Trophoblast cell (in vitro differentiated cells and primary cell): Measurements from ENCODE around the gene AIFM3.

Experiments
- DNase-seq, 2 donors: peaks; one replicate each; pipeline ENCODE4 v3.0.0-alpha.2; 2016
- H2AFZ ChIP-seq: 2 replicates; pipeline ENCODE4 v1.6.1; 2013; ENCODE audit warnings: low read length, moderate library complexity, mild to moderate bottlenecking; ENCODE audit not compliant: insufficient read depth, poor library complexity
- H2AK5ac ChIP-seq: 2 replicates; pipeline ENCODE4 v1.6.1; 2013; ENCODE audit warnings: mild to moderate bottlenecking, low read length
- H2BK120ac ChIP-seq: 2 replicates; pipeline ENCODE4 v1.6.1; 2013; ENCODE audit warnings: low read length, mild to moderate bottlenecking, moderate library complexity; ENCODE audit not compliant: insufficient read depth, poor library complexity
- H2BK12ac ChIP-seq: 2 replicates; pipeline ENCODE4 v1.6.1; 2013; ENCODE audit warnings: mild to moderate bottlenecking, low read length, moderate library complexity
- H2BK5ac ChIP-seq: 2 replicates; pipeline ENCODE4 v1.6.1; 2013; ENCODE audit warnings: low read length, low read depth, moderate library complexity, mild to moderate bottlenecking; ENCODE audit not compliant: poor library complexity
- H3K14ac ChIP-seq: 2 replicates; pipeline ENCODE4 v1.6.1; 2013; ENCODE audit warnings: mild to moderate bottlenecking, low read length
- H3K18ac ChIP-seq: 2 replicates; pipeline ENCODE4 v1.6.1; 2013; ENCODE audit warnings: mild to moderate bottlenecking, low read length
- H3K23ac ChIP-seq: 2 replicates; pipeline ENCODE4 v1.6.1; 2013; ENCODE audit warnings: low read length
- H3K27ac ChIP-seq: 2 replicates; pipeline ENCODE4 v1.5.1; 2013; ENCODE audit warnings: low read depth, mild to moderate bottlenecking, inconsistent platforms, low read length, moderate library complexity
- H3K27me3 ChIP-seq: 2 replicates; pipeline ENCODE4 v1.6.1; 2013; ENCODE audit warnings: inconsistent platforms, mild to moderate bottlenecking, low read length, moderate library complexity; ENCODE audit not compliant: insufficient read depth
- H3K36me3 ChIP-seq, 2 experiments: 1 replicate in 1 of 2; 2 replicates in 1 of 2; pipeline ENCODE4 v1.6.1; 2013; ENCODE audit warnings: low read length in 2 of 2, mild to moderate bottlenecking in 2 of 2, moderate library complexity in 1 of 2; ENCODE audit not compliant: insufficient read depth in 2 of 2, control insufficient read depth in 1 of 2
- H3K4ac ChIP-seq: 2 replicates; pipeline ENCODE4 v1.6.1; 2013; ENCODE audit warnings: low read depth, mild to moderate bottlenecking, low read length, moderate library complexity
- H3K4me1 ChIP-seq, 2 experiments: 1 replicate in 1 of 2; 2 replicates in 1 of 2; pipeline ENCODE4 v1.6.1; 2013; ENCODE audit warnings: low read length in 2 of 2, mild to moderate bottlenecking in 2 of 2, moderate library complexity in 1 of 2; ENCODE audit not compliant: insufficient read depth in 2 of 2, control insufficient read depth in 1 of 2
- H3K4me2 ChIP-seq: 2 replicates; pipeline ENCODE4 v1.6.1; 2013; ENCODE audit warnings: inconsistent platforms, mild to moderate bottlenecking, low read length, moderate library complexity
- H3K4me3 ChIP-seq: 2 replicates; pipeline ENCODE4 v1.5.1; 2013; ENCODE audit warnings: mild to moderate bottlenecking, low read depth, low read length, inconsistent platforms
- H3K79me1 ChIP-seq: one replicate; pipeline ENCODE4 v1.6.1; 2013; ENCODE audit warnings: low read length
- H3K79me2 ChIP-seq: 2 replicates; pipeline ENCODE4 v1.6.1; 2013; ENCODE audit warnings: low read length, mild to moderate bottlenecking; ENCODE audit not compliant: control insufficient read depth, insufficient read depth, poor library complexity
- H3K9ac ChIP-seq: 2 replicates; pipeline ENCODE4 v1.6.1; 2013; ENCODE audit warnings: mild to moderate bottlenecking, low read length
- H3K9me3 ChIP-seq: 2 replicates; pipeline ENCODE4 v1.6.1; 2013; ENCODE audit warnings: low read depth, mild to moderate bottlenecking, control low read depth, inconsistent platforms, low read length; ENCODE audit not compliant: insufficient read depth
- H4K12ac ChIP-seq: 2 replicates; pipeline ENCODE4 v1.6.1; 2013; ENCODE audit warnings: low read depth, mild to moderate bottlenecking, low read length, moderate library complexity
- H4K8ac ChIP-seq: 2 replicates; pipeline ENCODE4 v1.6.1; 2013; ENCODE audit warnings: low read depth, mild to moderate bottlenecking, low read length, moderate library complexity
- H4K91ac ChIP-seq: one replicate; pipeline ENCODE4 v1.6.1; 2013; ENCODE audit warnings: low read depth, mild to moderate bottlenecking, low read length, moderate library complexity
- WGBS: extraction: QIAGEN DNeasy Blood & Tissue Kit; methylation state at CpG from one replicate; pipeline ENCODE4 v1.1.7; 2013; ENCODE audit warnings: missing lambda C conversion rate; ENCODE audit not compliant: insufficient read length, insufficient coverage; ENCODE audit errors: extremely low coverage; 5-methylcytosine and 5-hydroxymethylcytosine counted together

The AIFM3 gene

GRCh38 chr22:20980938-20981722, 14.1 kb downstream of the AIFM3 start:
- DNase-seq: no peak
- H3K14ac ChIP-seq: peak overlapping the region; percentile 91
- peaks cover 8% of the 10 kb centered on the region for H3K79me1 ChIP-seq
- no peak overlapping the region for H2BK120ac ChIP-seq
- H3K79me2 ChIP-seq: peaks cover 8% of the 10 kb centered on the region
- no peak overlapping the region for H3K23ac ChIP-seq
- no peak overlapping the region for H3K4ac ChIP-seq
- H3K18ac ChIP-seq: no peak overlapping the region
- peaks cover 16 to 18% of the 10 kb centered on the region in 2 experiments for H3K36me3 ChIP-seq
- peak overlapping the region; percentile 70 for H3K27ac ChIP-seq
- H2AK5ac ChIP-seq: peak overlapping the region; percentile 10
- H3K4me2 ChIP-seq: peak overlapping the region; percentile 92
- no peaks in the 10 kb centered on the region for H3K27me3 ChIP-seq
- peaks cover 13% of the 10 kb centered on the region for H3K9me3 ChIP-seq
- peak overlapping the region; percentile 88 for H4K91ac ChIP-seq
- H3K4me1 ChIP-seq: peaks cover 5 to 18% of the 10 kb centered on the region in 2 experiments
- peak overlapping the region; percentile 99 for H3K9ac ChIP-seq
- no CpG with 5 or more reads among the region's 10 CpGs for WGBS
- peak overlapping the region; percentile 96 for H4K8ac ChIP-seq
- H2BK5ac ChIP-seq: peak overlapping the region; percentile 7
- peak overlapping the region; percentile 91 for H4K12ac ChIP-seq
- peak overlapping the region; percentile 98 for H3K4me3 ChIP-seq
- H2AFZ ChIP-seq: peak overlapping the region; percentile 58
- H2BK12ac ChIP-seq: no peak overlapping the region

- Histone ChIP-seq H2BK5ac (peak within 1 kb of the TSS; percentile 73), H2BK12ac (no peak within 1 kb of the TSS), H3K9ac (peak within 1 kb of the TSS; percentile 99), H2BK120ac (peak within 1 kb of the TSS; percentile 90), H3K27ac (peak within 1 kb of the TSS; percentile 70), H3K18ac (peak within 1 kb of the TSS; percentile 95), H2AK5ac (peak within 1 kb of the TSS; percentile 10), H2AFZ (peak within 1 kb of the TSS; percentile 89), H3K4me1 (peaks cover 5 to 18% of the 10 kb centered on the region in 2 experiments), H3K27me3 (no peaks in the 10 kb centered on the region), H4K12ac (peak within 1 kb of the TSS; percentile 91), H3K23ac (no peak within 1 kb of the TSS), H3K36me3 (peaks cover 16 to 18% of the 10 kb centered on the region in 2 experiments), H3K79me2 (peaks cover 8% of the 10 kb centered on the region), H4K91ac (peak within 1 kb of the TSS; percentile 88), H3K9me3 (peaks cover 13% of the 10 kb centered on the region), H3K4ac (peak within 1 kb of the TSS; percentile 48), H3K4me3 (peak within 1 kb of the TSS; percentile 98), H3K14ac (peak within 1 kb of the TSS; percentile 91), H4K8ac (peak within 1 kb of the TSS; percentile 96), H3K4me2 (peak within 1 kb of the TSS; percentile 92), H3K79me1 (peaks cover 8% of the 10 kb centered on the region)
- peak; percentile 79 to 83 for DNase-seq
- no CpG with 5 or more reads among the region's 87 CpGs for WGBS
These were observed 14.9 kb downstream of the AIFM3 start, which contains the start of gene LZTR1 for GRCh38 chr22:20981787-20982562. LZTR1 (plus strand) TSS chr22:20982297; CDS start chr22:20982372, 75 bp downstream.

- peaks cover 20 to 21% of the 10 kb centered on the region in 2 experiments for H3K36me3 ChIP-seq
- H3K79me2 ChIP-seq: peaks cover 8% of the 10 kb centered on the region
- H2BK5ac ChIP-seq: no peak overlapping the region
- peak overlapping the region; percentile 67 for H4K12ac ChIP-seq
- no peak overlapping the region for H3K4ac ChIP-seq
- H3K18ac ChIP-seq: peak overlapping the region; percentile 81
- peak overlapping the region; percentile 59 for H4K91ac ChIP-seq
- peaks cover 8% of the 10 kb centered on the region for H3K79me1 ChIP-seq
- H2BK120ac ChIP-seq: peak overlapping the region; percentile 14
- peak overlapping the region; percentile 3 for H2AK5ac ChIP-seq
- H3K23ac ChIP-seq: no peak overlapping the region
- H2AFZ ChIP-seq: peak overlapping the region; percentile 89
- peak overlapping the region; percentile 69 for H3K9ac ChIP-seq
- no peaks in the 10 kb centered on the region for H3K27me3 ChIP-seq
- H3K27ac ChIP-seq: no peak overlapping the region
- H3K14ac ChIP-seq: peak overlapping the region; percentile 88
- no peak overlapping the region for H2BK12ac ChIP-seq
- H3K4me3 ChIP-seq: peak overlapping the region; percentile 98
- H3K4me2 ChIP-seq: peak overlapping the region; percentile 92
- peaks cover 5 to 18% of the 10 kb centered on the region in 2 experiments for H3K4me1 ChIP-seq
- WGBS: no CpG with 5 or more reads among the region's 12 CpGs
- peak overlapping the region; percentile 96 for H4K8ac ChIP-seq
- DNase-seq: no peak
- peaks cover 13% of the 10 kb centered on the region for H3K9me3 ChIP-seq
These were observed 15.5 kb downstream of the AIFM3 start for GRCh38 chr22:20982563-20982882.

- H3K9me3 ChIP-seq: peaks cover 8% of the 10 kb centered on the region
- peaks cover 25 to 26% of the 10 kb centered on the region in 2 experiments for H3K36me3 ChIP-seq
- H2AFZ ChIP-seq: peak overlapping the region; percentile 89
- H3K14ac ChIP-seq: no peak overlapping the region
- H3K9ac ChIP-seq: no peak overlapping the region
- peaks cover 8% of the 10 kb centered on the region for H3K79me2 ChIP-seq
- peaks cover 5 to 18% of the 10 kb centered on the region in 2 experiments for H3K4me1 ChIP-seq
- H3K23ac ChIP-seq: no peak overlapping the region
- no peak overlapping the region for H3K27ac ChIP-seq
- no peak overlapping the region for H3K4ac ChIP-seq
- no peak overlapping the region for H2BK12ac ChIP-seq
- H3K79me1 ChIP-seq: peaks cover 8% of the 10 kb centered on the region
- H2BK5ac ChIP-seq: no peak overlapping the region
- no CpG with 5 or more reads among the region's 5 CpGs for WGBS
- H4K8ac ChIP-seq: peak overlapping the region; percentile 96
- H4K91ac ChIP-seq: no peak overlapping the region
- DNase-seq: no peak
- peak overlapping the region; percentile 98 for H3K4me3 ChIP-seq
- peak overlapping the region; percentile 67 for H4K12ac ChIP-seq
- no peaks in the 10 kb centered on the region for H3K27me3 ChIP-seq
- no peak overlapping the region for H3K18ac ChIP-seq
- H2BK120ac ChIP-seq: no peak overlapping the region
- H2AK5ac ChIP-seq: no peak overlapping the region
- H3K4me2 ChIP-seq: peak overlapping the region; percentile 92
These were observed 16.2 kb downstream of the AIFM3 start for GRCh38 chr22:20983081-20983771.
